ENCODE data around the gene PHLPP1. TPM values are rescaled to one million over a fixed set of nuclear protein-coding genes. Genes with fewer than 3 reads are reported as not detected.

The PHLPP1 gene
- total and polyA plus RNA-seq, 2 of the 4 experiments (the other 2 are of a cell fraction), result 3.3 to 3.6 TPM

- H3K9me1 ChIP-seq (ENCODE audit: insufficient read depth, low read length), result no peaks in the 10 kb centered on the region
- no peak overlapping the region for H3K9ac ChIP-seq (ENCODE audit: low read depth, low read length)
- no peaks in the 10 kb centered on the region for H3K36me3 ChIP-seq (ENCODE audit: control insufficient read depth, insufficient read depth, low read length)
- no peak overlapping the region for H4K5ac ChIP-seq (ENCODE audit: low read depth, low read length)
- H2AK5ac ChIP-seq (ENCODE audit: low read depth, low read length), result no peak overlapping the region
- no peak overlapping the region for H3K4ac ChIP-seq (ENCODE audit: low read depth, low read length)
- no peak overlapping the region for H2BK20ac ChIP-seq (ENCODE audit: low read depth, low read length)
- H2BK5ac ChIP-seq (ENCODE audit: low read depth, low read length, poor library complexity, severe bottlenecking), result no peak overlapping the region
- H3K14ac ChIP-seq (replicated peaks; ENCODE audit: low read depth, low read length), result no peak overlapping the region
- no peak overlapping the region for H3K23ac ChIP-seq (ENCODE audit: low read depth, low read length)
- POLR2A ChIA-PET (ENCODE audit: unreplicated experiment), result no interaction called here
- no TSS peak for BruUV-seq (replicated peaks)
- H3K27me3 ChIP-seq (ENCODE audit: control insufficient read depth, insufficient read depth, low read length), result peaks cover 15% of the 10 kb centered on the region
- no peak overlapping the region for H3K4me2 ChIP-seq (ENCODE audit: low read depth, low read length)
- intact Hi-C loops (cut with micrococcal nuclease) (no loop called here), in situ Hi-C loops (cut with MboI; ENCODE audit: low sequenced_read_pairs) (loop anchor here (5.0 kb wide), 1 partner anchor 404 kb away; no protein-coding TSS in a partner anchor), dilution Hi-C loops (cut with HindIII; ENCODE audit: low sequenced_read_pairs, unreplicated experiment) (no loop called here)
- H3K27ac ChIP-seq (ENCODE audit: insufficient read depth, low read length), result no peak overlapping the region
- H3K18ac ChIP-seq (ENCODE audit: low read depth, low read length), result no peak overlapping the region
- H2BK15ac ChIP-seq (ENCODE audit: low read depth, low read length), result no peak overlapping the region
- H3K4me1 ChIP-seq (ENCODE audit: control insufficient read depth, insufficient read depth, low read length), result no peaks in the 10 kb centered on the region
- TF ChIP-seq NFE2L2 (IDR thresholded peaks at IDR 0.05; ENCODE audit: low read depth, low read length), result no peak
- no peak for TF ChIP-seq MAZ (IDR thresholded peaks at IDR 0.05; ENCODE audit: borderline replicate concordance, low read depth, low read length)
- no peak for TF ChIP-seq CTCF (conservative IDR thresholded peaks at IDR 0.05; ENCODE audit: low read depth, low read length)
- no peak for TF ChIP-seq ELK1 (IDR thresholded peaks at IDR 0.05; ENCODE audit: borderline replicate concordance, low read depth, low read length)
- TF ChIP-seq SMC3 (IDR thresholded peaks at IDR 0.05; ENCODE audit: low read depth, low read length), result no peak
- TF ChIP-seq BHLHE40 (IDR thresholded peaks at IDR 0.05; ENCODE audit: low read depth, low read length), result no peak
- TF ChIP-seq CEBPB (IDR thresholded peaks at IDR 0.05; ENCODE audit: low read depth, low read length), result no peak
- no peak for TF ChIP-seq FOS (IDR thresholded peaks at IDR 0.05; ENCODE audit: low read depth, low read length)
- no peak for TF ChIP-seq RCOR1 (IDR thresholded peaks at IDR 0.05; ENCODE audit: insufficient replicate concordance, low read length)
- TF ChIP-seq POLR2A (IDR thresholded peaks at IDR 0.05; ENCODE audit: low read depth, low read length), result no peak
- TF ChIP-seq USF2 (IDR thresholded peaks at IDR 0.05; ENCODE audit: low read depth, low read length), result no peak
- no peak for TF ChIP-seq MAFK (IDR thresholded peaks at IDR 0.05; ENCODE audit: low read depth, low read length)
- no peak for TF ChIP-seq RAD21 (IDR thresholded peaks at IDR 0.05; ENCODE audit: low read length)
- no peak for TF ChIP-seq CHD1 (IDR thresholded peaks at IDR 0.05; ENCODE audit: low read depth, low read length)
- no peak for TF ChIP-seq RFX5 (IDR thresholded peaks at IDR 0.05; ENCODE audit: low read depth, low read length)
- no peak for TF ChIP-seq MXI1 (IDR thresholded peaks at IDR 0.05; ENCODE audit: borderline replicate concordance, low read depth, low read length)
- peak overlapping the region; percentile 2 for H2AFZ ChIP-seq (replicated peaks; ENCODE audit: low read length, poor library complexity)
- no CpG with 5 or more reads among the region's 8 CpGs for WGBS, 2 experiments (ENCODE audit: extremely low coverage in 2 of 2, insufficient read length in 1 of 2)
- no peak overlapping the region for H2BK120ac ChIP-seq (ENCODE audit: low read depth, low read length)
- H3K4me3 ChIP-seq (ENCODE audit: insufficient read depth, low read depth, low read length), result no peak overlapping the region
- no peaks in the 10 kb centered on the region for H4K20me1 ChIP-seq (ENCODE audit: insufficient read depth, low read length)
- no peak overlapping the region for H2AK9ac ChIP-seq (replicated peaks; ENCODE audit: low read depth, low read length, poor library complexity)
- CTCF ChIA-PET, result no interaction called here
- H3K9me3 ChIP-seq (ENCODE audit: control insufficient read depth, insufficient read depth, low read length), result no peaks in the 10 kb centered on the region
- DNase-seq, result no peak
- H4K91ac ChIP-seq (ENCODE audit: insufficient read depth, low read depth, low read length), result no peak overlapping the region
- no peak overlapping the region for H3K56ac ChIP-seq (ENCODE audit: extremely low read depth, insufficient read depth, low read length)
- no peak overlapping the region for H4K8ac ChIP-seq (ENCODE audit: low read depth in 2 of 2, low read length in 2 of 2)
- ATAC-seq (ENCODE audit: low read depth), result no peak
- H3K79me1 ChIP-seq (ENCODE audit: low read depth in 1 of 2, low read length in 2 of 2), result no peaks in the 10 kb centered on the region
Measured at GRCh38 chr18:63000839-63001238, 285.5 kb downstream of the PHLPP1 start.

Data from IMR-90 (cell line).